Panc1 (cell line): ENCODE results near the gene CC2D1B. TPM values are rescaled to one million over a fixed set of nuclear protein-coding genes. Genes with fewer than 3 reads are reported as not detected.

Source experiments
- ATAC-seq: fragments of 200-7000 bp; cut with Tn5 transposase; 2 replicates; pipeline ENCODE4 v1.9.1; 2020; ENCODE audit warnings: mild to moderate bottlenecking, moderate library complexity
- BruUV-seq: library from RNA; stranded (reverse); fragments of 400-500 nt; replicated peaks from 2 replicates; lab custom pipeline; 2021; lab: Mats Ljungman, UMichigan
- CTCF ChIA-PET: fragments of 300-600 bp; sonication (Branson Sonifier 250); formaldehyde crosslinking; loops from one replicate; lab custom pipeline; 2022; ENCODE audit warnings: antibody characterized with exemption; lab: Charles Lee
- POLR2A ChIA-PET: fragments of 300-600 bp; sonication (Branson Sonifier 250); formaldehyde crosslinking; loops from one replicate; lab custom pipeline; 2022; ENCODE audit warnings: antibody characterized with exemption; lab: Charles Lee
- DNase-seq: peaks from one replicate; pipeline ENCODE4 v3.0.0-alpha.2; 2010; ENCODE audit warnings: low read depth, low spot score
- H3K27ac ChIP-seq: 2 replicates; pipeline ENCODE4 v1.5.1; 2011; ENCODE audit warnings: mild to moderate bottlenecking, low read length, inconsistent platforms
- H3K27me3 ChIP-seq: fragments of 200-500 bp; sonication (Bioruptor generic); 2 replicates; pipeline ENCODE4 v1.6.0; 2014; ENCODE audit warnings: low read length, inconsistent platforms; ENCODE audit not compliant: control insufficient read depth, insufficient read depth
- H3K36me3 ChIP-seq: fragments of 200-500 bp; sonication (Bioruptor generic); 2 replicates; pipeline ENCODE4 v1.5.1; 2014; ENCODE audit warnings: inconsistent platforms, mild to moderate bottlenecking, low read length, moderate library complexity; ENCODE audit not compliant: control insufficient read depth, insufficient read depth
- H3K4me1 ChIP-seq: 2 replicates; pipeline ENCODE4 v1.5.1; 2011; ENCODE audit warnings: inconsistent platforms, mild to moderate bottlenecking, low read length, moderate library complexity; ENCODE audit not compliant: control insufficient read depth, insufficient read depth
- H3K4me3 ChIP-seq, 2 experiments: 2 replicates each; pipeline ENCODE4 v1.5.1; 2011 to 2012; ENCODE audit warnings: low read depth in 2 of 2, low read length in 2 of 2, mild to moderate bottlenecking in 2 of 2, inconsistent platforms in 1 of 2, moderate library complexity in 1 of 2
- H3K9me3 ChIP-seq: fragments of 200-500 bp; sonication (Bioruptor generic); 2 replicates; pipeline ENCODE4 v1.5.1; 2014; ENCODE audit warnings: low read depth, mild to moderate bottlenecking, inconsistent platforms, low read length, moderate library complexity; ENCODE audit not compliant: control insufficient read depth, insufficient read depth
- POLR2AphosphoS5 ChIP-seq: IDR thresholded peaks from 2 replicates; pipeline ENCODE4 v1.6.1; 2012; ENCODE audit warnings: mild to moderate bottlenecking, low read depth, low read length, moderate library complexity
- SIN3A ChIP-seq: IDR thresholded peaks from 2 replicates; pipeline ENCODE4 v1.6.1; 2012; ENCODE audit warnings: low read depth, mild to moderate bottlenecking, low read length, moderate library complexity, borderline replicate concordance; ENCODE audit not compliant: insufficient read depth
- TCF7L2 ChIP-seq: IDR thresholded peaks from 2 replicates; pipeline ENCODE4 v1.6.1; 2011; ENCODE audit warnings: mild to moderate bottlenecking, low read depth, low read length, inconsistent platforms
- in situ Hi-C: cut with HindIII; loops from 2 replicates; pipeline ENCODE4 v1.10.0; 2016; ENCODE audit warnings: low sequenced_read_pairs, low pct_unique_long_range_greater_than_20kb
- intact Hi-C: fragments of 100-400 bp; cut with micrococcal nuclease; formaldehyde crosslinking; loops from one replicate; pipeline ENCODE4 v1.10.0; 2022; ENCODE audit not compliant: unreplicated experiment
- total RNA-seq: library from RNA; stranded (reverse); gene quantifications from one replicate; pipeline ENCODE4 v1.2.1, GENCODE V29; 2021; ENCODE audit not compliant: unreplicated experiment
- TF ChIP-seq, protein P1 (sequence below): fragments of 450-650 bp; IDR thresholded peaks from 2 replicates; pipeline ENCODE4 v1.5.1; 2017; ENCODE audit warnings: mild to moderate bottlenecking
- TF ChIP-seq, protein P2 (sequence below), 2 experiments: IDR thresholded peaks; 2 replicates each; pipeline ENCODE4 v1.6.1; 2011 to 2012; ENCODE audit warnings: low read depth in 2 of 2, control low read depth in 1 of 2, low read length in 1 of 2, mild to moderate bottlenecking in 1 of 2, moderate library complexity in 1 of 2; ENCODE audit not compliant: insufficient read depth in 1 of 2

CC2D1B gene
- total RNA-seq, 1 experiment from 2014 or later, result 52.5 TPM

DNA sequence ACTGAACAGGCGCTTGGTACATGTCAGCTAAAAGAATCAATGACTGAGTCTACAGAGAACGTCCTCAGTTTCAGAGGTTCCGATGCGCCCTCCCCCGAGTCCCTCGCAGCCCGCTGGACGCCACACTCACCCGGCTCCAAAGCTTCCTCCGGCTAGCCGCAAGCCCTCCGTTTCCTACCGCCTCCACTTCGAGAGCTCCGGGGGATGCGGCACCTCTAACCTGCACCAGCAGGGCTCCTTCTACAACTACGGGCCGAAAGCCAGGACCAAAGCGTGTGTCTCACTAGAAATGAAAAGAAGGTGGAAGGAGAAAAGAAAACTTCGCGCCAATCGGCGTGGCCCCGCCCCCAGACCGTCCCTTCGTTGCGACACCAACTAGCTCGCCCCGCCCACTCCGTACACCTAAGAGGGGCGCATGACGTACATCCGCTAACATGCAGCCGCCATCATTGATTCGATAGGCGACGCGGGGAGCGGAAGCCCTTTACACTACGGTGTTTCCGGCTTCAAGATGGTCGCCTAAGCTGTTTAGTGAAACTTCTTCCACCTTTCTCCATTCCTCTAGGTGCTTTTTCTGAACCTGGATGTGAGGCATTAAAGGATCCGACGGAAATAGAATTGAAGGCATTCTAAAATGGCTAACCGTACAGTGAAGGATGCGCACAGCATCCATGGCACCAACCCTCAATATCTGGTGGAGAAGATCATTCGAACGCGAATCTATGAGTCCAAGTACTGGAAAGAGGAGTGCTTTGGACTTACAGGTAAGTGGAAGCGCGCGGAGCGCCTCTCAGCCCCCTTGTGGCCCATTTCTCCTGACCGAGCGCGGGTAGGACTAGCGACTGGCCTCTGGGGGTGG, 38.3 kb upstream of the CC2D1B start, which contains the start of the genes ORC1 and PRPF38A:
Gene ORC1 (minus strand): TSS at position 308 of the 859 bp plus-strand sequence. CDS start 2,200 bp downstream, outside the sequence.
Gene PRPF38A (plus strand): TSS at position 487 of the 859 bp plus-strand sequence. CDS start 148 bp downstream, at position 635.
- ATAC-seq (peak; percentile 99), DNase-seq (peak; percentile 82)
- BruUV-seq, result TSS peak; percentile 88
- intact Hi-C loops, result no loop called here
- TF ChIP-seq POLR2AphosphoS5, result peak; percentile 92
- TF ChIP-seq, protein P1, sequence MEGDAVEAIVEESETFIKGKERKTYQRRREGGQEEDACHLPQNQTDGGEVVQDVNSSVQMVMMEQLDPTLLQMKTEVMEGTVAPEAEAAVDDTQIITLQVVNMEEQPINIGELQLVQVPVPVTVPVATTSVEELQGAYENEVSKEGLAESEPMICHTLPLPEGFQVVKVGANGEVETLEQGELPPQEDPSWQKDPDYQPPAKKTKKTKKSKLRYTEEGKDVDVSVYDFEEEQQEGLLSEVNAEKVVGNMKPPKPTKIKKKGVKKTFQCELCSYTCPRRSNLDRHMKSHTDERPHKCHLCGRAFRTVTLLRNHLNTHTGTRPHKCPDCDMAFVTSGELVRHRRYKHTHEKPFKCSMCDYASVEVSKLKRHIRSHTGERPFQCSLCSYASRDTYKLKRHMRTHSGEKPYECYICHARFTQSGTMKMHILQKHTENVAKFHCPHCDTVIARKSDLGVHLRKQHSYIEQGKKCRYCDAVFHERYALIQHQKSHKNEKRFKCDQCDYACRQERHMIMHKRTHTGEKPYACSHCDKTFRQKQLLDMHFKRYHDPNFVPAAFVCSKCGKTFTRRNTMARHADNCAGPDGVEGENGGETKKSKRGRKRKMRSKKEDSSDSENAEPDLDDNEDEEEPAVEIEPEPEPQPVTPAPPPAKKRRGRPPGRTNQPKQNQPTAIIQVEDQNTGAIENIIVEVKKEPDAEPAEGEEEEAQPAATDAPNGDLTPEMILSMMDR, result no peak; the same call in 1 of the 2 replicates
- TF ChIP-seq SIN3A, result peak; percentile 95; the same call in 1 of the 2 replicates
- ChIA-PET CTCF (no interaction called here), POLR2A (interaction anchor here (0.5 kb wide), 1 partner anchor 292 kb away, joined by 8 read pairs; no protein-coding TSS in a partner anchor)
- Histone ChIP-seq H3K27ac (peak within 1 kb of the TSS; percentile 99), H3K4me3 (peak within 1 kb of the TSS; percentile 93 to 98), H3K36me3 (peaks cover 13% of the 10 kb centered on the region), H3K9me3 (no peaks in the 10 kb centered on the region), H3K4me1 (peaks cover 16% of the 10 kb centered on the region; the same call in 1 of the 2 replicates), H3K27me3 (no peaks in the 10 kb centered on the region)
- in situ Hi-C loops, result no loop called here

GRCh38 chr1:52403566-52404115, 37.6 kb upstream of the CC2D1B start:
- ATAC-seq (peak; percentile 68), DNase-seq (peak; percentile 46)
- H3K4me3 ChIP-seq, result peak overlapping the region; percentile 93 to 98
- H3K9me3 ChIP-seq, result no peaks in the 10 kb centered on the region
- no peak for TF ChIP-seq TCF7L2
- TF ChIP-seq SIN3A, result no peak
- TF ChIP-seq, protein P2, sequence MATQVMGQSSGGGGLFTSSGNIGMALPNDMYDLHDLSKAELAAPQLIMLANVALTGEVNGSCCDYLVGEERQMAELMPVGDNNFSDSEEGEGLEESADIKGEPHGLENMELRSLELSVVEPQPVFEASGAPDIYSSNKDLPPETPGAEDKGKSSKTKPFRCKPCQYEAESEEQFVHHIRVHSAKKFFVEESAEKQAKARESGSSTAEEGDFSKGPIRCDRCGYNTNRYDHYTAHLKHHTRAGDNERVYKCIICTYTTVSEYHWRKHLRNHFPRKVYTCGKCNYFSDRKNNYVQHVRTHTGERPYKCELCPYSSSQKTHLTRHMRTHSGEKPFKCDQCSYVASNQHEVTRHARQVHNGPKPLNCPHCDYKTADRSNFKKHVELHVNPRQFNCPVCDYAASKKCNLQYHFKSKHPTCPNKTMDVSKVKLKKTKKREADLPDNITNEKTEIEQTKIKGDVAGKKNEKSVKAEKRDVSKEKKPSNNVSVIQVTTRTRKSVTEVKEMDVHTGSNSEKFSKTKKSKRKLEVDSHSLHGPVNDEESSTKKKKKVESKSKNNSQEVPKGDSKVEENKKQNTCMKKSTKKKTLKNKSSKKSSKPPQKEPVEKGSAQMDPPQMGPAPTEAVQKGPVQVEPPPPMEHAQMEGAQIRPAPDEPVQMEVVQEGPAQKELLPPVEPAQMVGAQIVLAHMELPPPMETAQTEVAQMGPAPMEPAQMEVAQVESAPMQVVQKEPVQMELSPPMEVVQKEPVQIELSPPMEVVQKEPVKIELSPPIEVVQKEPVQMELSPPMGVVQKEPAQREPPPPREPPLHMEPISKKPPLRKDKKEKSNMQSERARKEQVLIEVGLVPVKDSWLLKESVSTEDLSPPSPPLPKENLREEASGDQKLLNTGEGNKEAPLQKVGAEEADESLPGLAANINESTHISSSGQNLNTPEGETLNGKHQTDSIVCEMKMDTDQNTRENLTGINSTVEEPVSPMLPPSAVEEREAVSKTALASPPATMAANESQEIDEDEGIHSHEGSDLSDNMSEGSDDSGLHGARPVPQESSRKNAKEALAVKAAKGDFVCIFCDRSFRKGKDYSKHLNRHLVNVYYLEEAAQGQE (IDR thresholded peaks at IDR 0.05; ENCODE audit: insufficient read depth in 1 of 2, low read depth in 2 of 2, low read length in 1 of 2), result no peak
- TF ChIP-seq, protein P1, result no peak
- TF ChIP-seq POLR2AphosphoS5, result no peak
- POLR2A ChIA-PET, result interaction anchor here (0.6 kb wide), 1 partner anchor 1116 kb away, joined by 3 read pairs; no protein-coding TSS in a partner anchor
- H3K4me1 ChIP-seq, result peaks cover 16% of the 10 kb centered on the region; the same call in 1 of the 2 replicates
- CTCF ChIA-PET, result no interaction called here
- in situ Hi-C loops (no loop called here), intact Hi-C loops (no loop called here)
- peaks cover 9% of the 10 kb centered on the region for H3K36me3 ChIP-seq
- TSS peak; percentile 74 for BruUV-seq
- peak overlapping the region; percentile 99 for H3K27ac ChIP-seq
- H3K27me3 ChIP-seq, result no peaks in the 10 kb centered on the region
